Upper lobe of left lung (tissue), 6 donors: ENCODE measurements around the gene NT5M. TPM values are rescaled to one million over a fixed set of nuclear protein-coding genes. Genes with fewer than 3 reads are reported as not detected.
A peak's percentile ranks its signal among the peaks of the same experiment; 100 is the strongest.
"Not testable (repeated sequence)": the region's sequence is repeated elsewhere in the genome, so short reads cannot be mapped to it uniquely, and the experiment has no call there.

Experiments
- ATAC-seq, 2 donors: fragments of 200-7000 bp; cut with Tn5 transposase; one replicate each; pipeline ENCODE4 v1.9.1; 2022; ENCODE audit warnings: mild to moderate bottlenecking in 2 of 2, moderate library complexity in 2 of 2; ENCODE audit not compliant: low FRiP score in 2 of 2
- DNase-seq, 2 donors: peaks; one replicate each; pipeline ENCODE4 v3.0.0-alpha.2; 2019 to 2020
- H3K27ac ChIP-seq, 4 donors: fragments of 200-600 bp; sonication (generic); one replicate each; pipeline ENCODE4 v1.5.1; 2016 to 2019
- H3K27me3 ChIP-seq, 4 donors: fragments of 200-600 bp; sonication (generic); one replicate each; pipeline ENCODE4 v1.5.1; 2017 to 2019
- H3K36me3 ChIP-seq, 4 donors: fragments of 200-600 bp; sonication (generic); one replicate each; pipeline ENCODE4 v1.5.1; 2016 to 2019
- H3K4me1 ChIP-seq, 4 donors: fragments of 200-600 bp; sonication (generic); one replicate each; pipeline ENCODE4 v1.5.1; 2018 to 2019
- H3K4me3 ChIP-seq, 4 donors: fragments of 200-600 bp; sonication (generic); one replicate each; pipeline ENCODE4 v1.5.1; 2017 to 2019; ENCODE audit warnings: mild to moderate bottlenecking in 2 of 4, moderate library complexity in 1 of 4
- H3K9me3 ChIP-seq, 4 donors: fragments of 200-600 bp; sonication (generic); one replicate each; pipeline ENCODE4 v1.5.1; 2018 to 2019
- CTCF ChIP-seq, 6 experiments: fragments of 450-650 bp in 4 of 6; fragments of 200-600 bp in 2 of 6; sonication (generic) in 2 of 6; IDR thresholded peaks; one replicate each; pipeline ENCODE4 v1.5.1; 2016 to 2019; ENCODE audit warnings: antibody characterized with exemption in 6 of 6
- EP300 ChIP-seq, 4 donors: sonication (generic); formaldehyde crosslinking; IDR thresholded peaks; one replicate each; pipeline ENCODE4 v1.5.1; 2017; ENCODE audit warnings: antibody characterized with exemption in 4 of 4, control low read depth in 2 of 4
- POLR2A ChIP-seq, 4 donors: fragments of 450-650 bp; IDR thresholded peaks; one replicate each; pipeline ENCODE4 v1.5.1; 2016 to 2017; ENCODE audit warnings: antibody characterized with exemption in 4 of 4, mild to moderate bottlenecking in 2 of 4
- POLR2AphosphoS5 ChIP-seq, 2 donors: sonication (generic); formaldehyde crosslinking; IDR thresholded peaks; one replicate each; pipeline ENCODE4 v1.5.1; 2017; ENCODE audit warnings: antibody characterized with exemption in 2 of 2
- WGBS, 2 donors: methylation state at CpG; one replicate each; pipeline ENCODE4 v1.1.5; 2017 to 2018; 5-methylcytosine and 5-hydroxymethylcytosine counted together
- total RNA-seq, 6 donors: library from RNA; depleted of rRNA in 4 of 6; stranded (reverse); fragments of >200 nt in 4 of 6; gene quantifications; one replicate each; pipeline versions ENCODE4 v1.1.0 to v1.2.1, GENCODE V29; 2016 to 2021
- donor health status: DM: no; HTN: no; CAD: no; lungs with moderate emphysema.
- donor health status: DM: no; HTN: yes; CAD: no; lungs with severe emphysema.

NT5M gene
- total RNA-seq, 6 donors from 2014 or later: 1.2 to 3.7 (median 1.8) TPM

- H3K27ac ChIP-seq: peak overlapping the region in 3 of 4 donors; percentile 12 to 75 (median 22)
- ATAC-seq (no peak), DNase-seq (peak in 1 of 2 donors; percentile 26)
- TF ChIP-seq CTCF (IDR thresholded peaks at IDR 0.05) (no peak), EP300 (IDR thresholded peaks at IDR 0.05) (no peak), POLR2A (IDR thresholded peaks at IDR 0.05) (no peak), POLR2AphosphoS5 (IDR thresholded peaks at IDR 0.05) (no peak)
- peaks cover 24 to 37% (median 32%) of the 10 kb centered on the region in 4 donors for H3K4me1 ChIP-seq
- H3K4me3 ChIP-seq: no peak overlapping the region
- no peaks in the 10 kb centered on the region for H3K9me3 ChIP-seq
- 61 to 66% methylated on average over 6 of the region's 6 CpGs for WGBS, 2 donors
- no peaks in the 10 kb centered on the region for H3K27me3 ChIP-seq
- H3K36me3 ChIP-seq: peaks cover 10 to 43% (median 31%) of the 10 kb centered on the region in 4 donors
Measured at GRCh38 chr17:17275971-17276370, 27.2 kb upstream of the NT5M start.

GRCh38 chr17:17277431-17277830 lies 25.7 kb upstream of the NT5M start:
- not testable (repeated sequence) for H3K27me3 ChIP-seq, H3K9me3 ChIP-seq, H3K4me3 ChIP-seq, DNase-seq, H3K27ac ChIP-seq, ATAC-seq
- H3K36me3 ChIP-seq: peaks cover 10 to 28% (median 25%) of the 10 kb centered on the region in 4 donors
- 87 to 97% methylated on average over 5 of the region's 5 CpGs for WGBS, 2 donors
- H3K4me1 ChIP-seq: peaks cover 24 to 44% (median 35%) of the 10 kb centered on the region in 4 donors

DNA sequence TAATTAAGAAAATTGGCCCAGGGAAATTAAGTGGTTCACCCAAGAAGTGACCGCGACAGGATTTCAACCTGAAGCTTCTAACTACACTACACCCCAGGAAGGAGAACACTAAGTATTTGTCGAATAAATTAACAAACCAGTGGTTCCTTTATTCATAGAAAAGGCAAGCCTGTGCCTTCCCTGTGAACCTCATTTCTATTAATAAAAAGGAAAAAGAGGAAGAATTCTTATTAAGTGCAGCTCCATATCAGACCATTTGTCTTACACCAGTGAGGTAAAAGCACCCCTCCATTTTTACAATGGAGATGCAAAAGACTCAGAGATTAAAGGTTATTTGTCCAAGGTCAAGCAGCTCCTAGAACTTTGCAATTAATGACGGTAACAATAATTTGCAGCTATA lies 23.9 kb upstream of the NT5M start:
- H3K27me3 ChIP-seq: no peaks in the 10 kb centered on the region
- TF ChIP-seq POLR2AphosphoS5 (IDR thresholded peaks at IDR 0.05): no peak
- TF ChIP-seq POLR2A (IDR thresholded peaks at IDR 0.05): no peak
- TF ChIP-seq EP300 (IDR thresholded peaks at IDR 0.05): no peak
- no peak for TF ChIP-seq CTCF (IDR thresholded peaks at IDR 0.05)
- DNase-seq (no peak), ATAC-seq (no peak)
- peaks cover 2 to 11% (median 10%) of the 10 kb centered on the region in 4 donors for H3K36me3 ChIP-seq
- peaks cover 24 to 44% (median 35%) of the 10 kb centered on the region in 4 donors for H3K4me1 ChIP-seq
- no peak overlapping the region for H3K27ac ChIP-seq
- H3K4me3 ChIP-seq: no peak overlapping the region
- 82 to 83% methylated on average over 4 of the region's 4 CpGs for WGBS, 2 donors
- H3K9me3 ChIP-seq: no peaks in the 10 kb centered on the region

- H3K27ac ChIP-seq: peak within 1 kb of the TSS; percentile 93 to 98 (median 98)
- no peaks in the 10 kb centered on the region for H3K9me3 ChIP-seq
- DNase-seq: peak; percentile 97 to 99
- TF ChIP-seq POLR2A (IDR thresholded peaks at IDR 0.05) (peak in 3 of 4 donors; percentile 67 to 87 (median 73)), CTCF (IDR thresholded peaks at IDR 0.05) (peak in 1 of 6 experiments; percentile 25), POLR2AphosphoS5 (IDR thresholded peaks at IDR 0.05) (peak; percentile 85 to 93), EP300 (IDR thresholded peaks at IDR 0.05) (peak in 1 of 4 donors; percentile 60)
- no peaks in the 10 kb centered on the region for H3K27me3 ChIP-seq
- H3K36me3 ChIP-seq: peaks cover 0 to 3% (median 0%) of the 10 kb centered on the region in 4 donors
- peak within 1 kb of the TSS; percentile 63 to 97 (median 89) for H3K4me3 ChIP-seq
- peaks cover 24 to 40% (median 35%) of the 10 kb centered on the region in 4 donors for H3K4me1 ChIP-seq
- WGBS, 2 donors: 0 to 1% methylated on average over 23 to 70 of the region's 80 CpGs
- peak; percentile 97 to 98 for ATAC-seq
Measured at GRCh38 chr17:17280613-17281549, 22.3 kb upstream of the NT5M start, which contains the start of gene COPS3. TSS of gene COPS3 (minus strand) at chr17:17281246. CDS start at chr17:17281186, 60 bp downstream.

DNA sequence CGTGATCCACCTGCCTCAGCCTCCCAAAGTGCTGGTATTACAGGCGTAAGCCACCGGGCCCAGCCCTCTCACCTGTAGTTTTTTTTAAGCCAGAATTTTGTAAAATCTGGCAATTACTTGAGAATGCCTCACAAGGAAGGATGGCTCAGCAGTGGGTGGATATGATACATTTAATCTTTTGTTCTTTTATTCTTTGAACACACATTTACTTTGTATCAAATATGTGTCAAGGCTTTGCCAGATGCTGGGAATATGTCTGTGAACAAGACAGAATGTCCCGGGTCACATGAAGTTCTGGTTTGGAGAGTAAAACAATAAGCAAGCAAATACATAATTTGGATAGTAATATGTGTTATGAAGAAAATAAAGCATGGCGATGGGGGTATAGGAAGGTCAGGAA lies 17.2 kb upstream of the NT5M start:
- TF ChIP-seq POLR2A (IDR thresholded peaks at IDR 0.05) (no peak), CTCF (IDR thresholded peaks at IDR 0.05) (no peak), EP300 (IDR thresholded peaks at IDR 0.05) (no peak), POLR2AphosphoS5 (IDR thresholded peaks at IDR 0.05) (no peak)
- H3K27ac ChIP-seq: no peak overlapping the region
- H3K4me1 ChIP-seq: peaks cover 0 to 7% (median 2%) of the 10 kb centered on the region in 4 donors
- H3K4me3 ChIP-seq: no peak overlapping the region
- H3K36me3 ChIP-seq: no peaks in the 10 kb centered on the region
- H3K9me3 ChIP-seq: no peaks in the 10 kb centered on the region
- H3K27me3 ChIP-seq: no peaks in the 10 kb centered on the region
- WGBS, 2 donors: 93% methylated on average over 5 of the region's 5 CpGs
- DNase-seq: no peak
- ATAC-seq: no peak
